ENCODE results near the gene LHX4. TPM values are rescaled to one million over a fixed set of nuclear protein-coding genes. Genes with fewer than 3 reads are reported as not detected.

The LHX4 gene
- total and polyA plus RNA-seq, 2 of the 13 experiments (the other 11 are each of a cell fraction or from before 2014, with no cell fraction given): 0.03 to 0.07 TPM

DNA sequence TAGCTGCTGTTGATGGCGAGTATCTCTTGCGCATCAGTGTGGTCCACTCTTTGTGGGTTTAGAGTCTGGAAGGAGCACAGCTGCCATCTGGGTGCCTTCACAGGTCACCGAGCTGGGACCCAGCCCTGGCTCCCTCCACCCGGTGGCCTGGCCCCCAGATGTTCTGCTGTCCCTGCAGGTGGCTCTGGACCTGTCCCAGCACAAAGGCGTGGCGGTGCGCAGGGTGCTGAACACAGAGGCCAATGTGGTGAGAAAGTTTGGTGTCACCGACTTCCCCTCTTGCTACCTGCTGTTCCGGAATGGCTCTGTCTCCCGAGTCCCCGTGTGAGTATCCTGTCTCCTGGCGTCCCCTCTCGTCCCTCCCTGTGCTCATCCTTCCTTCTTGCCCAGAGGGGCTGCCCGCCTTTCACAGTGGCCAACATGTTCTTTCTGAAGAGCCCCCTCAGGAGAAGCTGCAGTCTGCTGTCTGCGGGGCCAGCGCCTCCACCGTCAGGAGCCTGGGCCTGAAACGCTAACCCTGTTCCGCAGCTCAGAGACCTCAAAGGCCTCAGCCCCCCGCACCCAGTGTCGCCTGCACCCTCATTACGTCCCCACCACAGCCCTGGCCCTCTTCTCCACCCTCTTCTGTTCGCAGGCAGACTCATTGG lies 47.9 kb upstream of the LHX4 start:
- Histone ChIP-seq H3K4me1 (ENCODE audit: insufficient read depth, low read length) (no peaks in the 10 kb centered on the region), H2AFZ (ENCODE audit: low read length) (no peak overlapping the region), H3K4me2 (ENCODE audit: low read depth, low read length) (no peak overlapping the region), H3K27ac (ENCODE audit: extremely low read length, insufficient read depth, low read length) (no peak overlapping the region), H3K9me3 (ENCODE audit: low read length) (no peaks in the 10 kb centered on the region), H3K27me3 (ENCODE audit: control insufficient read depth in 1 of 2, insufficient read depth in 2 of 2, low read length in 2 of 2) (no peaks in the 10 kb centered on the region), H3K36me3 (replicated peaks in 1 of 2; ENCODE audit: control insufficient read depth in 1 of 2, insufficient read depth in 2 of 2, low read length in 2 of 2) (no peaks in the 10 kb centered on the region), H4K20me1 (ENCODE audit: insufficient read depth, low read length) (no peaks in the 10 kb centered on the region), H3K9ac (ENCODE audit: insufficient read depth, low read depth, low read length) (no peak overlapping the region), H3K4me3 (replicated peaks in 1 of 3; ENCODE audit: insufficient read depth in 1 of 3, low read depth in 2 of 3, low read length in 3 of 3) (no peak overlapping the region), H3K79me2 (ENCODE audit: insufficient read depth, low read length) (no peaks in the 10 kb centered on the region)
- POLR2A ChIA-PET: no interaction called here
- TF ChIP-seq, protein P1, sequence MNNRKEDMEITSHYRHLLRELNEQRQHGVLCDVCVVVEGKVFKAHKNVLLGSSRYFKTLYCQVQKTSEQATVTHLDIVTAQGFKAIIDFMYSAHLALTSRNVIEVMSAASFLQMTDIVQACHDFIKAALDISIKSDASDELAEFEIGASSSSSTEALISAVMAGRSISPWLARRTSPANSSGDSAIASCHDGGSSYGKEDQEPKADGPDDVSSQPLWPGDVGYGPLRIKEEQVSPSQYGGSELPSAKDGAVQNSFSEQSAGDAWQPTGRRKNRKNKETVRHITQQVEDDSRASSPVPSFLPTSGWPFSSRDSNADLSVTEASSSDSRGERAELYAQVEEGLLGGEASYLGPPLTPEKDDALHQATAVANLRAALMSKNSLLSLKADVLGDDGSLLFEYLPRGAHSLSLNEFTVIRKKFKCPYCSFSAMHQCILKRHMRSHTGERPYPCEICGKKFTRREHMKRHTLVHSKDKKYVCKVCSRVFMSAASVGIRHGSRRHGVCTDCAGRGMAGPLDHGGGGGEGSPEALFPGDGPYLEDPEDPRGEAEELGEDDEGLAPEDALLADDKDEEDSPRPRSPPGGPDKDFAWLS (CRISPR knock-in tag; IDR thresholded peaks at IDR 0.05; ENCODE audit: borderline replicate concordance): no peak
- no peak for DNase-seq (ENCODE audit: low spot score)
- WGBS (ENCODE audit: low lambda C conversion rate): 86% methylated on average over 20 of the region's 23 CpGs
- in situ Hi-C loops (cut with HindIII; ENCODE audit: extremely low pct_ligation_motif_present, low pct_unique_long_range_greater_than_20kb) (loop anchor here (10.0 kb wide), 1 partner anchor 83 kb away; no protein-coding TSS in a partner anchor), intact Hi-C loops (cut with micrococcal nuclease; ENCODE audit: unreplicated experiment) (loop anchor here (10.0 kb wide), 1 partner anchor 63 kb away; no protein-coding TSS in a partner anchor)
- CTCF ChIA-PET (ENCODE audit: low intra/inter-chr PET ratio, low total read pairs): no interaction called here
- BruUV-seq (replicated peaks): no TSS peak
- ATAC-seq: no peak
- FAIRE-seq: no peak

DNA sequence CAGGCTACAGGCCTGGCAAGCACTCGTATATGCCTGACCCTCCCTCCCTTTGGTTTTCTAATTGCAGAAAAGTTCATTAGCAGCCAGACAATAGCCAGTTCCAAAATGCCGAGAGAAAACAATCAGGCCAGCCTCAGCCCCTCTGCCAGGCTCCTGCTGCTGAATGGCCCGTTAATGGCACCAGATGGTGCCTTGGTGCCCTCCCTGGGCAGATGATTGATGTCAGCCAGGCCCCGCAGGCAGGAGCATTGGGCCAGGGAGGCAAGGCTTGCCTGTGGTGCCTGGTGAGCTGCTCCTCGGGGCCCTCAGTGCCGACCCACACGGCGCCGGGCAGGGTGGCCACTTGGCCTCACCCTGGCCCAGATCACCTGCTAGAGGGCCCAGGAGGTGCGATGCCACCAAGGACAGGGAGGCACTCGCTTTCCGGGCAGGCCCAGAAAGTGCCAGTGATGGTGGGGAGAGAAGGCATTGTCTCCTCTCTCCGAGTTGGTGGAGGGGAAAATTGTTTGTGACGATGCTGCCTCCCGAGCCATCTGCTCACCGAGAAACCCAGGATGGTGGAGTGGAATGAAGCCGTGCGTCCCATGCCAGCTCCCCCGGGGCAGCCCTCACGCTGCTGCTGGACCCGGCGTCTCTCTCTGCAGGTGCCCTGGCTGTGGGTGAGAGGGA lies 47.3 kb upstream of the LHX4 start:
- FAIRE-seq (no peak), DNase-seq (ENCODE audit: low spot score) (no peak), ATAC-seq (no peak)
- Histone ChIP-seq H4K20me1 (ENCODE audit: insufficient read depth, low read length) (no peaks in the 10 kb centered on the region), H3K79me2 (ENCODE audit: insufficient read depth, low read length) (no peaks in the 10 kb centered on the region), H2AFZ (ENCODE audit: low read length) (no peak overlapping the region), H3K9ac (ENCODE audit: insufficient read depth, low read depth, low read length) (no peak overlapping the region), H3K36me3 (replicated peaks in 1 of 2; ENCODE audit: control insufficient read depth in 1 of 2, insufficient read depth in 2 of 2, low read length in 2 of 2) (no peaks in the 10 kb centered on the region), H3K27ac (ENCODE audit: extremely low read length, insufficient read depth, low read length) (no peak overlapping the region), H3K9me3 (ENCODE audit: low read length) (no peaks in the 10 kb centered on the region), H3K4me2 (ENCODE audit: low read depth, low read length) (no peak overlapping the region), H3K4me1 (ENCODE audit: insufficient read depth, low read length) (no peaks in the 10 kb centered on the region), H3K4me3 (replicated peaks in 1 of 3; ENCODE audit: insufficient read depth in 1 of 3, low read depth in 2 of 3, low read length in 3 of 3) (no peak overlapping the region), H3K27me3 (ENCODE audit: control insufficient read depth in 1 of 2, insufficient read depth in 2 of 2, low read length in 2 of 2) (no peaks in the 10 kb centered on the region)
- intact Hi-C loops (cut with micrococcal nuclease; ENCODE audit: unreplicated experiment) (loop anchor here (10.0 kb wide), 1 partner anchor 62 kb away; no protein-coding TSS in a partner anchor), in situ Hi-C loops (cut with HindIII; ENCODE audit: extremely low pct_ligation_motif_present, low pct_unique_long_range_greater_than_20kb) (loop anchor here (10.0 kb wide), 1 partner anchor 82 kb away; no protein-coding TSS in a partner anchor)
- BruUV-seq (replicated peaks): no TSS peak
- POLR2A ChIA-PET: no interaction called here
- CTCF ChIA-PET (ENCODE audit: low intra/inter-chr PET ratio, low total read pairs): no interaction called here
- 86% methylated on average over 5 of the region's 22 CpGs for WGBS (ENCODE audit: low lambda C conversion rate)
- TF ChIP-seq BCL6 (CRISPR knock-in tag; IDR thresholded peaks at IDR 0.05): no peak
- no peak for TF ChIP-seq ZNF850 (CRISPR knock-in tag; conservative IDR thresholded peaks at IDR 0.05)
- no peak for TF ChIP-seq HOXA9 (CRISPR knock-in tag; IDR thresholded peaks at IDR 0.05; ENCODE audit: borderline replicate concordance)
- no peak for TF ChIP-seq HMGA1 (CRISPR knock-in tag; conservative IDR thresholded peaks at IDR 0.05)
- TF ChIP-seq GABPA (IDR thresholded peaks at IDR 0.05; ENCODE audit: low read depth, low read length): no peak
- no peak for TF ChIP-seq GABPA (CRISPR knock-in tag; IDR thresholded peaks at IDR 0.05; ENCODE audit: low read depth)
- TF ChIP-seq HNRNPK (IDR thresholded peaks at IDR 0.05; ENCODE audit: low read depth, low read length, poor library complexity, severe bottlenecking): no peak
- TF ChIP-seq MXI1 (IDR thresholded peaks at IDR 0.05; ENCODE audit: borderline replicate concordance, low read depth, low read length): no peak
- no peak for TF ChIP-seq KMT2B (CRISPR knock-in tag; IDR thresholded peaks at IDR 0.05)
- no peak for TF ChIP-seq ZNF343 (CRISPR knock-in tag; IDR thresholded peaks at IDR 0.05)
- TF ChIP-seq, protein P2, sequence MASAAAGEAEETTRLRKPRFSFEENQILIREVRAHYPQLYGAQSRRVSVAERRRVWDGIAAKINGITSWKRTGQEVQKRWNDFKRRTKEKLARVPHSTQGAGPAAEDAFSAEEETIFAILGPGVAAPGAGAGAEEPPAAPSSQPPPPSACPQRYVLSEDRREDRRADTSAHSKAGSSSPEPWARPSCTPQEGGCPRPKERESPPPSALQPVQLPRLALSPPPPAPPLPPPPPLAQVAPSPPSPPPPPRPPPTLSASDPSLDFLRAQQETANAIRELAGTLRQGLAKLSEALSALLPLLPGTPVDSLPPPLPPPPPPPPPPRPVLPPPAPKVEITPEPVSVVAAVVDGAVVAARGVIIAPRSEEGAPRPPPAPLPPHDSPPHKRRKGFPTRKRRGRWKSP (CRISPR knock-in tag; IDR thresholded peaks at IDR 0.05): no peak
- TF ChIP-seq ZNF234 (CRISPR knock-in tag; conservative IDR thresholded peaks at IDR 0.05): no peak
- TF ChIP-seq, protein P3, sequence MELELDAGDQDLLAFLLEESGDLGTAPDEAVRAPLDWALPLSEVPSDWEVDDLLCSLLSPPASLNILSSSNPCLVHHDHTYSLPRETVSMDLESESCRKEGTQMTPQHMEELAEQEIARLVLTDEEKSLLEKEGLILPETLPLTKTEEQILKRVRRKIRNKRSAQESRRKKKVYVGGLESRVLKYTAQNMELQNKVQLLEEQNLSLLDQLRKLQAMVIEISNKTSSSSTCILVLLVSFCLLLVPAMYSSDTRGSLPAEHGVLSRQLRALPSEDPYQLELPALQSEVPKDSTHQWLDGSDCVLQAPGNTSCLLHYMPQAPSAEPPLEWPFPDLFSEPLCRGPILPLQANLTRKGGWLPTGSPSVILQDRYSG (CRISPR knock-in tag; IDR thresholded peaks at IDR 0.05): no peak
